Amygdala (tissue), 56 donors: ENCODE data around the gene CLVS2.

Experiments used
- DNase-seq, 56 donors: peaks; one replicate each; lab custom pipeline; 2025; lab: John Stamatoyannopoulos, UW

CLVS2 gene

GRCh38 chr6:123118811-123119210 is 122.8 kb downstream of the CLVS2 start:
- no peak for DNase-seq
